Gastrocnemius medialis (tissue), 4 donors: ENCODE data around the gene CLNK.

Source experiments
- POLR2A ChIP-seq, 2 donors: fragments of 450-650 bp; IDR thresholded peaks; one replicate each; pipeline ENCODE4 v1.6.1; 2017; ENCODE audit warnings: antibody characterized with exemption in 2 of 2, mild to moderate bottlenecking in 2 of 2, moderate library complexity in 2 of 2
- TF ChIP-seq, protein P1 (sequence below), 5 experiments: fragments of 450-650 bp in 3 of 5; fragments of 200-600 bp in 2 of 5; sonication (generic) in 2 of 5; IDR thresholded peaks in 4 of 5; conservative IDR thresholded peaks in 1 of 5; 1 replicate in 4 of 5; 2 replicates in 1 of 5; pipeline ENCODE4 v1.5.1; 2016 to 2019; ENCODE audit warnings: antibody characterized with exemption in 5 of 5, mild to moderate bottlenecking in 3 of 5, moderate library complexity in 3 of 5

DNA sequence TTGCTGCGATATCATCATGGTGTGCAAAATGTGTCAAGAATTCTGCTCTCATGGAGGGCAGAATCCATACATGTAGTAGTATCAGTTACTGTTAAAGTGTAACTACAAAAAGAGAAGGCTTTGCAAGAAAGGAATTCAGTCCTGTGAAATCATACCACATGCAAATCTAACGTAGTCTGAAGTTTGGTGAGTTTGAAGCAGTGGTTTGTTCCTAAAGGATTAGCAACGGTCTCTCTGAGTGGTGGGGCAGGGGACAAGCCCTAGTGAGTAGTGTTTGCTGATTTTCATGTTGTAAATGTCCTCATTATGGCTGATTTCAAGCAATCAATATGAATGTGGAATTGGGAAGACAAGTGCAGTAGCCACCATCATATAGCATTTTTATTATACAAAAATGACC, 47.1 kb upstream of the CLNK start:
- TF ChIP-seq, protein P1, sequence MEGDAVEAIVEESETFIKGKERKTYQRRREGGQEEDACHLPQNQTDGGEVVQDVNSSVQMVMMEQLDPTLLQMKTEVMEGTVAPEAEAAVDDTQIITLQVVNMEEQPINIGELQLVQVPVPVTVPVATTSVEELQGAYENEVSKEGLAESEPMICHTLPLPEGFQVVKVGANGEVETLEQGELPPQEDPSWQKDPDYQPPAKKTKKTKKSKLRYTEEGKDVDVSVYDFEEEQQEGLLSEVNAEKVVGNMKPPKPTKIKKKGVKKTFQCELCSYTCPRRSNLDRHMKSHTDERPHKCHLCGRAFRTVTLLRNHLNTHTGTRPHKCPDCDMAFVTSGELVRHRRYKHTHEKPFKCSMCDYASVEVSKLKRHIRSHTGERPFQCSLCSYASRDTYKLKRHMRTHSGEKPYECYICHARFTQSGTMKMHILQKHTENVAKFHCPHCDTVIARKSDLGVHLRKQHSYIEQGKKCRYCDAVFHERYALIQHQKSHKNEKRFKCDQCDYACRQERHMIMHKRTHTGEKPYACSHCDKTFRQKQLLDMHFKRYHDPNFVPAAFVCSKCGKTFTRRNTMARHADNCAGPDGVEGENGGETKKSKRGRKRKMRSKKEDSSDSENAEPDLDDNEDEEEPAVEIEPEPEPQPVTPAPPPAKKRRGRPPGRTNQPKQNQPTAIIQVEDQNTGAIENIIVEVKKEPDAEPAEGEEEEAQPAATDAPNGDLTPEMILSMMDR (IDR thresholded peaks at IDR 0.05 in 4 of 5, conservative IDR thresholded peaks at IDR 0.05 in 1 of 5) = no peak
- no peak for TF ChIP-seq POLR2A (IDR thresholded peaks at IDR 0.05)
